Ecto neural progenitor cell (in vitro differentiated cells): ENCODE measurements around the gene FBXL5.
"Not testable (repeated sequence)": the region's sequence is repeated elsewhere in the genome, so short reads cannot be mapped to it uniquely, and the experiment has no call there.

Source experiments
- DNase-seq: peaks from one replicate; pipeline ENCODE4 v3.0.0-alpha.2; 2018; ENCODE audit warnings: low spot score

Gene FBXL5

DNA sequence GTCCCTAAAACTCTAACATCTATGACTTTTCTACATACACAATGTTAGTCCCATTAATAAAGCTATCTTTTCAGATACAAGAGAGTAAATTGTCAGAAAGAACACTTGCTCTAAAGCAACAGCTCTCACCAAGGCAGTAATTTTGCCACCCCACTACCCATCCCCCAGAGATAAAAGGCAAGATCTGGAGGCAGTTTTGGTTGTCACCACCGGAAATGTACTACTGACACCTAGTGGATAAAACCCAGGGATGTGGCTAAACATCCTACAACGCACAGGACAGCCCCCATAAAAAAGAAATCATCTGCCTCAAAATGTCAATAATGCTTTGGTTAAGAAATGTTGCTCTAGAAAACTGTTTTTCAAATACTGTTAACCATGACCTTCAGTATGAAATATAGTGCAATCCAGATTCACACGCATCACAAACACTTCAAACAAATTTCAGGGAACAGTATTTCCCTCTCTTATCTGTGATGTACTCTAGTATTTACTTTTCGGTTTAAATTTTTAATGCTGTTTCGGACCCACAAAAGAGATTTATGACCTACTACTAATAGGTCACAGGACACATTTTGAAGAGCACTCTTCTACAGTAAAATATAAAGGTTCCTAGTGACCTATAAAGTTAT, 5.1 kb downstream of the FBXL5 start:
- DNase-seq = peak; percentile 53

DNA sequence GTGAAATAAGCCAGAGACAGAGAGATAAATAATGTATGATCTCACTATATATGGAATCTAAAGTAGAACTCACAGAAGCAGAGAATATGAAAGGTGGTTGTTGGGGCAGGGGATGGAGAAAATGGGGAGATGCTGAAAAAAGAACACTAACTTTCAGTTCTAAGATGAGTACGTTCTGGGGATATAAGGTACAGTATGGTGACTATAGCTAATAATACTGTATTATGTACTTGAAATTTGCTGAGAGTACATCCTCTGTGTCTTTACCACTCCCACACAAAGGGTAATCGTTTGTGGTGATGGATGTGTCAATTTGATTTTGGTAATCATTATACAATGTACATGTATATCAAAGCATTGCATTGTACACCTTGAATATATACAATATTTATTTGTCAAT, 6.6 kb downstream of the FBXL5 start:
- DNase-seq = no peak

DNA sequence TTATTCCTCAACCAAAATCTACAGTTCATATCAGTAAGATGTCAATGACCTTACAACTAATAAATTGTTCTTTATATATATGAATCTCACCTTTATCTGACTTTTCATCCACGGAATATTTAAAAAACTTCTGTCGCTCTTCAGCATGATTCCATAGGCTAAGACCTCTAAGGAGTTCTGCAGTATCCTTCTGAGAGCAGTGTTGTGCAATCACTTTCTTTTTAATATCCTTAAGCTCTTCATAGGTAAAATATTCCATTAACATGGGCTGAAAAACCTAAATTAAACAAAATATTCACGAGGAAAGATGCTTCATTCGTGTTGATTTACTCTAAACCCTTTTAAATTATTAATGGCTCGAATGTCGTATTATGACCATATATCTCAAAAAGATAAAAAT, 16.7 kb downstream of the FBXL5 start:
- DNase-seq = no peak

DNA sequence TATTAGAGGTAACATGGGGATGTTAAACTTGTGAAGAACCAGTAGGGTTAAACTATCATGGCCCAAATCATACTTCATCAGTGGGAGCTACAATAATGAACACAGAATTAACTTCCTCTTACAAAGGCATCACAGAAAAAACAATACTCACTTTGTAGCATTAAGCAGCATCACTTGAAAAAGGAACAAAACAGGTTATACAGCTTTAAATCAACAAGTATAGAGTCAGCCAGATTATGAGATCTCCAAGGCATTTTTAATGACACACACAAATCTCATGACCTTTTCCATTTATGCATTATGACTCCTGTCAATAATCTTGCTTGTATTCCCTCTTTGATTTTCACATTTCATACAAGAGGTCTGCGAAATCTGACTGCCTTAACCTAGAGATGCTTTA, 18.3 kb downstream of the FBXL5 start:
- DNase-seq = no peak

DNA sequence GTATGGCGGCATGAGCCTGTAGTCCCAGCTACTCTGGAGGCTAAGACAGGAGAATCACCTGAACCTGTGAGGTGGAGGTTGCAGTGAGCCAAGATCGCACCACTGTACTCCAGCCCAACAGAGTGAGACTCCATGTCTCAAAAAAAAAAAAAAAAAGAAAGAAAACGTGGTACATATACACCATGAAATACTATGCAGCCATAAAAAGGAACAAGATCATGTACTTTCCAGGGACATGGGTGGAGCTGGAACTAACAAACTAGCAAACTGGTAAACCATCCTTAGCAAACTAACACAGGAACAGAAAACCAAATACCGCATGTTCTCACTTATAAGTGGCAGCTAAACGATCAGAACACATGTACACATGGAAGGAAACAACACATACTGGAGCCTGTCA, 37.8 kb downstream of the FBXL5 start:
- DNase-seq = not testable (repeated sequence)

DNA sequence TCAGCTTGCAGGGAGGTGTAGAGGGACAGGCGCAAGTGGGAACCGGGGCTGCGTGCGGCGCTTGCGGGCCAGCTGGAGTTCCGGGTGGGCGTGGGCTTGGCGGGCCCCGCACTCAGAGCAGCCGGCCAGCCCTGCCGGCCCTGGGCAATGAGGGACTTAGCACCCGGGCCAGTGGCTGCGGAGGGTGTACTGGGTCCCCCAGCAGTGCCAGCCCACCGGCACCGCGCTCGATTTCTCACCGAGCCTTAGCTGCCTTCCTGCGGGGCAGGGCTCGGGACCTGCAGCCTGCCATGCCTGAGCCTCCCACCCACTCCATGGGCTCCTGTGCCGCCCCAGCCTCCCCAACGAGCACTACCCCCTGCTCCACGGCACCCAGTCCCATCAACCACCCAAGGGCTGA, 40.3 kb downstream of the FBXL5 start:
- not testable (repeated sequence) for DNase-seq

DNA sequence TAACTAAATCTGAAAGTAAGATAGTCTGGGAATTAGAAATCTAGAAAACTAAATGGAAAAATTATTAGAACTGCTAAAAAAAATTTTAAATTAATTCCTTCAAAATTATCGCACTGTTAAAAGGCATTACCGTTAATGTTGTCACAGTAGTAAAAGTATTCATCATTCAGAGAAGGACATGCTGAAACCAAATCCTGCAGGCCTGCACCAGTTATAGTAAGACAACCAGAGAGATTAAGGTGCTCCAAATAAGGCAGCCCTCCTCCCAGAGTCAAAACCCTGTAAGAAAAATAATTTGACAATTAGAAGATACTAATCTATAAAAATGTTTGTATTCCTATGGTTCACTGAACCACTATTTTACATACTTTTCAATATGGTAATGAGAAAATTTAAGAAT, 43.0 kb downstream of the FBXL5 start:
- DNase-seq = no peak

DNA sequence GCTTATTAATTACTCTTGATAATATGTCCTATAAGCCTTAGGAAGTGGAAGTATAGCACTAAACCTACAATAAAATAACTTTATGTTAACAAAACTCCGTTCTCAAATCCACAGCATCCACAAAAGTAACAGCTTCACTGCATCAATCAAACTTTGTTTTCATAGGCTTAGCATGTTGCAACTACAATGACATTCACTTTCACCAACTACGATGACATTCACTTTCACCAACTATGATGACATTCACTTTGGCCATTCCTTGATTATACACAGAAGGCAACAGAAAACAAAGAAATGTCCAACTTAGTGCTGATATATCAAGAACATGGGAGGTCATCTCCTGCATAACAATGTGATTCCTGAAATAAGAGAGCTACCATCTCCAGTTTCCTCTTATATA, 44.3 kb downstream of the FBXL5 start:
- no peak for DNase-seq

DNA sequence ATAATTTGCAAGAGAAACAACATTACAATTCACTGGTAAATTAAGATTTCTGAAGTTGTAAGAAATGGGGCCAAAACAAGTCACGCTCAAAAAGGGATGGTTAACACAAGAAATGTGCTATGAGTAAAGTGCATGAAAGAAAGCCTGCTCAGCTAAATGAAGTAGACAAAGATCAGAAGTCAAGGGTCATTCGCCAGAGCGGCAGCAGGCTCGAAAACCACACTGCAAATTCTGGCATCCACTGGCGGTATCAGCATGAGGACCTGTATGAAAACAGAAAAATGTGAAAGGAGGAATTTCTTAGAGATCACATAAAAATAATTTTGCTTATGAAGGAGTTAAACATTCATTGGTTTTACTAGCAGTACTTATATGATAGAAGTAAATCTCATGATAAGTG, 49.6 kb downstream of the FBXL5 start:
- no peak for DNase-seq

DNA sequence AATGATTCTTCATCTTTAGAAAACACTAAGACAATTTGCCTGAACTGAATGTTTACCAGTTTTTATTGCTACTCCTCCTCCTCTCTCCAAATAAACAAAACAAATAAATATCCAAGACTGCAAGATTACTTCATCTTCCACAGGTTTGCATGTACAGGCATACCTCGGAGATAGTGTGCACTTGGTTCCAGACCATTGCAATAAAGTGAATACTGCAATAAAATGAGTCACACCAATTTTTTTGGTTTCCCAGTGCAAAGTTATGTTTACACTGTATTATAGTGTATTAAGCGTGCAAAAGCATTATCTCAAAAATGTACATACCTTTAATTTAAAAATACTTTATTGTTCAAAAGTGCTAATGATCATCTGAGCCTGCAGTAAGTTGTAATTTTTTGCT, 53.3 kb downstream of the FBXL5 start:
- DNase-seq = no peak

DNA sequence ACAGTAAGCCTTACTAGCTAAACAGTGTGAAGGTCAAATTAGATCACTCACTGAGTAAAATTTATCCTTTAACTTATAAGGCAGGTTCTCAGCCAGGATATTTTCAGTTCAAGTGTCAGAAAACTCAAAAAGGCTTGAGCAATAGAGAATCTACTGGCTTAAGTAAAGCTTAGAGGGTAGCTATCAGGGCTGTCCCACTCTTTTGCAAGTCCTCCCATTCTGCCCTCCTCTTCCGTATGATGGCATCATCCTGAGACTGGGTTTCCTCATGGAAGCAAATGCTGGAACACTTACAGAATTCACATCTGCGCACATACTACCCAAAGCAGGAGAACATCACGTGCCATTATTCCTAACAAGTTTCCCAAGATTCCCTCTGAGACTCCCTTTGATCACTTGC, 55.0 kb downstream of the FBXL5 start:
- no peak for DNase-seq

DNA sequence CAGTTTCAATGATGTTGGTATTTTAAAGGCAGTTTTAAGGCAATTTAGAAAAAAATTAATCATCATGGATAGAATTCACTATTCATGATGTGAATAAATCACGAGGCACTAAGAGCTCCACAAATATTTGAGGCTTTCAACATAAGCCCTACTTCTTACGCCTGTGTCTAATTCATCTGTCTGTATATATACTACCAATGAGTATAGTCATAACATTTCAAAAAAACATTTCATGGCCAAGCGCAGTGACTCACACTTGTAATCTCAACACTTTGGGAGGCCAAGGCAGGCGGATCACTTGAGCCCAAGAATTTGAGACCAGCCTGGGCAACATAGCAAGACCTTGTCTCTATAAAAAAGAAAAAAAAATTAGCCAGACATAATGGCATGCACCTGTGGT, 56.5 kb downstream of the FBXL5 start:
- no peak for DNase-seq

DNA sequence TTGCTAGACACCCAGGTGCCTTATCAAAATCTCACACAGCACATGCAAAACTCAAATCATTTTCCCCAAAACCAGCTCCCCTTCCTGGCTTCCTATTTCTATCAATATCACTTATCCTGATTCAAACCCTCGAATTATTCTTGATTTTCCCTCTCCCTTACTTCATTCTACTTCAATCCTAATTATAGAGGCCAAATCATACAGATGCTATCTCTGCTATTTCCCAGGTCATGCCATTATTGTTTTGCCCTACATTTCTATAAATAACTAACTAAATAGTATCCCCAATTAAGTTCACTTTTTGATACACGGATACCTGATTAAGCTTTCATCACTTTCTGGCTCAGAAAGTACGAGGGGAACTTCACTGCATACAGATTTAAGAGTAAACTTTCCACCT, 62.4 kb downstream of the FBXL5 start:
- no peak for DNase-seq

DNA sequence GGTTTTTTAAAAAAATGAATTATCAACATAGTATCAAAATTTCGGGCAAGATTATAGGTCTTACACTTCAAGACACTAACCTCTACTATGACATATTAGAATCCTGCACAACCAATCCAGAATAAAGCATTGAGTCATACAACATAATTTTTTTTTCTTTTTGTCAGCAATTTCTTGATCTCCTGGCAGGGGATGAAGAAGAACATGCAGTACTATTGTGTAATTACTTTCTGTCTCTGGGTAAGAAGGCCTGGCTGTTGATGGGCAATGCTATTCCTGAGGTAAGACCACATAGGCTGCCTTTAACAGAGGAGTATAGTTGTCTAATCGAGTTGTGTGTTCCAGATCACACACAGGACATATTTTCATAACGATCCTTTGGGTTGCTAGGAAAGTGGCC, 67.5 kb downstream of the FBXL5 start:
- no peak for DNase-seq

DNA sequence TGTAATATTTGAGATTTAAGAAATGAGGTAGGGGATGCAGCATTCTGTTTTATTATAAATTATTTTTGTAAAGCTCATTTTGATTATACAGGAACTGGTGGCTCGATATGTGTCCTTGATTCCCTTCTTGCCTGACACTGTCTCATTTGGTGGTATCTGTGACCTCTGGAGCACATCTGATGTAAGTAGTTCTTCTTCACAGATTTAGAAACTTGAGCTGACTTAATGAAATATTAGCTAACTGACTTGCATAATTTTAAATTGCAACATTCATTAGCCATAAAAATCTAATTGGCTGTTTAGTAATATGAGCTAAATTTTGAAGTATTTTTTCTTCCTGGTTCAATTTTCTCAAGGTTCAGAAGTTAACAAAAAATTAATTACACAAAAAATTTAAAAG, 69.1 kb downstream of the FBXL5 start:
- no peak for DNase-seq

DNA sequence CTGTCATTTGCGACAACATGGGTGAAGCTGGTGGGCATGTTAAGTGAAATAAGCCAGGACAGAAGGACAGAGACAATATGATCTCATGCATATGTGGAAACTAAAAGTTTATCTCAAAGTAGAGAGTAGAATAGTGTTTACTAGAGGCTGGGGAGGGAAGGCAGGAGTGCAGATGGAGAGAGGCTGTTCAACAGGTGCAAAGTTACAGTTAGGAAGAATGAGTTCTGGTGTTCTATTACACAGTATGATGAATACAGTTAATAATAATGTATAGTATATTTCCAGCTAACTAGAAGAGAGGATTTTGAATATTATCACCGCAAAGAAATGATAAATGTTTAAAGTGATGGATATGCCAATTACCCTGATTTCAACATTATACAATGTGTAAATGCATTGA, 69.8 kb downstream of the FBXL5 start:
- DNase-seq = no peak

DNA sequence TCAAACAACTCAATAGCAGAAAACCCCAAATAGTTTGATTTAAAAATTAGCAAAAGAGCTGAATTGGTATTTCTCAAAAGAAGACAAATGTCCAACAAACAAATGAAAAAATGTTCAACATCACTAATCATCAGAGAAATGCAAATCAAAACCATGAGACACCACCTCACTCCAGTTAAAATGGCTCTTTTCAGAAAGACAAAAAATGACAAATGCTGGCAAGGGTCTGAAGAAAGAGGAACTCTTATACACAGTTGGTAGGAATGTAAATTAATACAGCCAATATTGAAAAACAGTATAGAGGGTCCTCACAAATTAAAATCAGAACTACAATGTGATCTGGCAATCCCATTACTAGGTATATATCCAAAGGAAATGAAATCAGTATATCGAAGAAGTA, 70.4 kb downstream of the FBXL5 start:
- no peak for DNase-seq

DNA sequence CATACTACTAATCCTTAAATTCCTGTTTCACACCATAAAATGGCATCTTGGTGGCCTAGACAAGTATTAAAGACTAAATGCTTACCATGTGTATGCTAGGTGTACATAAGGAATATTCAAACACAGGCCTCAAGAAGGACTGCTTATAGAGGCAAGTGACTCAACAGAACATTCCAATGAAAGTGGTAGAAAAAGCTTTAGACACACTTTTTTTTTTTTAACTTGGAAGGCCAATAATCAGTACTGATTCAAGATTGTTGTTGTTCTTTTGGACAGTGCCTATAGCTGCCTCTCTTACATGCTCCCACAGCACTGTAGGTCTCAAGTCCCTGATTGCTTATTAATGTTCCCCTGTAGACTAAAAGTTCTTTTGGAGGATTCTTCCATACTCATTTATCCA, 77.6 kb downstream of the FBXL5 start:
- no peak for DNase-seq

DNA sequence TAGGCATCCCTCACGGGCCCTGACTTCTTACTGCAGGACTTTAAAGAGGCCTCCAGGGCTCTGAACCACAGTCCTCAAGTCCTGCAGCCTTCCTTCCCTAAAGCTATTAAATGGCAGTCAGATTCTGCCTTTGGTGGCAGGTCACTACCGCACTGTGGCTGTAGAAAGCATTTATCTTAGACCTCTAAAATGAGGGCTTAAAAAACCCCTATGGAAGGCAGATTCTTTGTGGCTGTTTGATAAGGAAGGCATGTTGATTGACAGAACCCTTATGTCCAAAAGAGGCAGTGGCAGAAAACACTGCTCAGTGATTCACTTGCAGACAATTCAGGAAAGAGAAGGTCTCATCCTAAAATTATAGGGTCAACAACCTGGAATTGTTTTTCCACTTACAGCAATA, 79.2 kb downstream of the FBXL5 start:
- DNase-seq = no peak

DNA sequence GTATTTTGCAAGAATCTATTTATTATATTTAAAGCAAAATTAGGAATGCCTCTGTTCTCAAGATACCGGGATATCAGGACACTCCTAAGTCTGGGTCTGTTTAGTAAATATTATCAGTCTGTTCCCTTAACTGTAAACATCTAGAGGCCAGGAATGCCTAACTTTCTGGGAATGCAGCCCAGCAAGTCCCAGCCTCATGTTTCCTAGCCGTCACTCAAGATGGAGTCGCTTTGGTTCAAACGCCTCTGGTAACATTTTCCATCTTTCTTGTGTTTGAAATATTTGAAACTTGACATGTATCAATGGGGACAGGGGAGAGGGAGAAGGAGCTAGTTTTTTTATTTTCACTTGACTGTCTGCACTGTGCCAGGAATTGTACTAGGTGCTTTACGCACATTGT, 85.4 kb downstream of the FBXL5 start:
- no peak for DNase-seq

DNA sequence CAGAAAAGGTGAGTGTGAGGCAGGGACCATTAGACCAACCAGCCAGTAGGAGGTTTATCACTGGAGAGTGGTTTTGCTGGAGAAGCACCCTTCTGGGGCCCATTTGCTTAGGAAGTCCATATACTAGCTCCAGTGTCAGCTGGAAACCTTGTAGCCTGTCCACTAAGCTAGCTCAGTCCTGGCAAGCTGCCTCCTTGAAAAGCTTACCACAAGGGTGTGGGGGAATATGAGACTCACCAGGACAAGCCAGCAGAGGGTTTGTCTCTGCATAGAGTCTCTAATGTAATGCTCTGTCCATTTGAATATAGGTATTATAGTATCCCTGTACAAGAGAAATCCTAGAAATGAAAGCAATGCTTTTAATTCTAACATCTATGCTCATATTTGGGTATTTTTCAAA, 86.3 kb downstream of the FBXL5 start:
- DNase-seq = no peak

DNA sequence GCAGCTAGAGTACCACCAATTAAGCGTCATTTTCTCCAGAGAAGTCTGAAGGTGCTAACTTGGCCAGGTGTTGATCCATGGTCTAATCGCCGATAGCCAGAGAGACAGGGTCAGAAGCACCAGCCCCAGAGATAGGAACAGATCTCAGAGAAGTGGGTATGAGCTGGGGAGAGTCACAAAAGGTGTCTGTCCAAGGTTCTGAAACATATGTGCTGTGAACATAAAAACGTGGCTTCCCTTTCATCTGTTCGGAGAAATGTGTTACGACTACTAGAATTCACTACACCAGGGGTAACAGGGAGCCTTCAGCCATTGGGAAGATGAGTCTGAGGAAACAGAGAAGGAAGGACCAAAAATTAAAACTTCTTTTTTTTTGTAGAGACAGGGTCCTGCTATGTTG, 91.3 kb downstream of the FBXL5 start:
- DNase-seq = no peak

DNA sequence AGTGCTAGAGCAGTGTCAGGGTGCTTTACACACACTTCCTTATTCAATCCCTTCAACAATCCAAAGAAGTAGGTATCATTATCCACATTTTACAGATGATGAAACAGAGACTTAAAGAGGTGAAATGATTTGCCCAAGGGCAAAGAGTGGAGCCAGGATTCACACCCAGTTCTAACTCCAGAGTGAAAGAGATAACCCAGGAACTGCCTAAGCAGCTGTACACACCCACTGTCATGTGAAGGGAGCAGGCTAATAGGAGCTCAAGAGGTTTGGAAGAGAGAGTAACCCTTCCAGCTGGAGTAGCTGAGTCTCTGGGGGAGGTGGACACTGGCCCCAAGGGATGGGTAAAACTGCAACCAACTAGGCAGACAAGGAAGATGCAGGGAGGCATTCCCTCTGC, 92.5 kb downstream of the FBXL5 start:
- no peak for DNase-seq

DNA sequence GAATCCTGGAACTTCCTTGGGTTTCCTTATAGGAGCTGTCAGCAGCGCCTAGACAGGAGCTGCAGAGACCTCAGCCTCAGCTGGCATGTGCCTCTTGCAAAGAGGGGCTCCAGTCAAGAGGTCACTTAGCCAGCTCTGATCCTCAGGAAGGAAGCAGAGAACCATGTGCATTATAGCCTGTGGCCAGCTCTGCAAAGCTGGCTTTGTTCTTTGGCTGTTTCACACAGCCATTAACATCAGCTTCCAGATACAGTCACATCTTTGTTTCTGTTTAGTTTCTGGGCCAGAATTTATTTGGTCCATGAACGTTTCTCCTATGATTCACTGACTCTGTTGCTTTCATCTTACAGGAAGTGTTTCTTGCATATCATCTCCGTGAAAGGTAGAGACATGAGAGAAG, 93.0 kb downstream of the FBXL5 start:
- no peak for DNase-seq

DNA sequence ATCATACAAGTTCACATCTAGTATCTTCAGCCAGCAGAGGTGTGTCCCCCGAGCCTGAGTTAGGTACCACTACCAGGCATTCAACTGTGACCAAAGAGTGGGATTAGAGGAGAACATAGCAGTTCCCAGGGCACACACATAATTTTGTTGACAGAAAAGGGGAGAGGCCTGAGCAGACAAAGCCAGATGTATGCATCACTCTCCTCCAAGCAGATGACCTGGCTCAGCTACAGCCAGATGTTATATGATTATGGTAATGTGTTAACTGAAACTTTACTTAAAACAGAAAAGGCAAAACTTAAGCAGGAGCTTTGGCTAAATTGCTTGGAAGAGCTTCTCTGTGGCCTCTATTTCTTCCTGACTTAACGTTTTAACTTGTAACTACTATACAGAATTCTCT, 96.6 kb downstream of the FBXL5 start:
- DNase-seq = no peak
